Brain microvascular endothelial cell (primary cell): ENCODE data around the gene SPDYE4.

Source experiments
- DNase-seq: peaks from one replicate; pipeline ENCODE4 v3.0.0-alpha.2; 2020
- H3K27ac ChIP-seq: fragments of 250-450 bp; sonication (Bioruptor Pico); 2 replicates; pipeline ENCODE4 v1.5.1; 2020; ENCODE audit warnings: mild to moderate bottlenecking, moderate library complexity
- H3K27me3 ChIP-seq: fragments of 250-450 bp; sonication (Bioruptor Pico); replicated peaks from 2 replicates; pipeline ENCODE4 v1.5.1; 2020; ENCODE audit warnings: mild to moderate bottlenecking
- H3K36me3 ChIP-seq: fragments of 250-450 bp; sonication (Bioruptor Pico); replicated peaks from 2 replicates; pipeline ENCODE4 v1.5.1; 2020; ENCODE audit warnings: mild to moderate bottlenecking
- H3K4me3 ChIP-seq: 2 replicates; pipeline ENCODE4 v1.5.1; 2011; ENCODE audit warnings: low read depth, mild to moderate bottlenecking, control low read depth, low read length, moderate library complexity
- in situ Hi-C: cut with HindIII; loops from 2 replicates; pipeline ENCODE4 v1.10.0; 2017; ENCODE audit warnings: low sequenced_read_pairs, low pct_ligation_motif_present
- TF ChIP-seq, protein P1 (sequence below): IDR thresholded peaks from 2 replicates; pipeline ENCODE4 v1.5.1; 2011; ENCODE audit warnings: low read depth, mild to moderate bottlenecking, moderate library complexity, low read length, control low read depth, inconsistent platforms; ENCODE audit errors: missing control alignments

The SPDYE4 gene

DNA sequence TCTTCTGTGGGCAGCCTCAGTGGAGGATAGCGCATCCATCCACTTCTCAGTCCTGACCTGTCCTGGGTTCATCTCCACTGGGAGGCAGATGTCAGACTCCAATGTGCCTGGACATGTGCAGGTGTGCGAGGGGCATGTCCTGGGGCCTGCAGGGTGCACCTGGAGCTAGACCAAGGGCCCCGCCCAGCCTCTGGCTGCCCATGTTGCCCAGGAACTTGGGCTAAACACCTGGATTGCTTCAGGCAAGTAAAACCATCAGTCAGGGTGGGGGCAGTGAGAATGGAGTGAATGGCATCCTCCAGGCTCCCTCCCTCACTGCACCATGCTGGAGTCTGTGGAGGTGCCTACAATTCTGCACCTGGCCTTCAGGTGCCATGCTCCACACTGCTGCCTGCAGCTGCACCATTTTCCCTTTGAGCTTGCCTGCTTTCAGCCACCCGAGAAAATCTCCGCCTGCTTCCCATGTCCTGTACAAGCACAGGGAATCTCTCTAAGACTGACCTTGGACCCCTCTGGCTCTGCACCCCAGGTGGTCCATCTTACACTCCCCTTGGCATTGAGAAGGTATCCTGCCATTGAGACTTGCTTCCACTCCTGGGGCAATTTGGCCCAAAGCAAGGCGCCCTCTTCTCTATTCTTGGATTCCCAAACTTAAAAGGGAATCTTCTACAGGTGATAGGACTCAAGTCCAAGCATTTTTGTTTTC is 42.9 kb upstream of the SPDYE4 start:
- no peak for DNase-seq
- Histone ChIP-seq H3K27ac (no peak overlapping the region), H3K36me3 (no peaks in the 10 kb centered on the region), H3K4me3 (no peak overlapping the region), H3K27me3 (peaks cover 8% of the 10 kb centered on the region)
- in situ Hi-C loops, result no loop called here
- TF ChIP-seq, protein P1, sequence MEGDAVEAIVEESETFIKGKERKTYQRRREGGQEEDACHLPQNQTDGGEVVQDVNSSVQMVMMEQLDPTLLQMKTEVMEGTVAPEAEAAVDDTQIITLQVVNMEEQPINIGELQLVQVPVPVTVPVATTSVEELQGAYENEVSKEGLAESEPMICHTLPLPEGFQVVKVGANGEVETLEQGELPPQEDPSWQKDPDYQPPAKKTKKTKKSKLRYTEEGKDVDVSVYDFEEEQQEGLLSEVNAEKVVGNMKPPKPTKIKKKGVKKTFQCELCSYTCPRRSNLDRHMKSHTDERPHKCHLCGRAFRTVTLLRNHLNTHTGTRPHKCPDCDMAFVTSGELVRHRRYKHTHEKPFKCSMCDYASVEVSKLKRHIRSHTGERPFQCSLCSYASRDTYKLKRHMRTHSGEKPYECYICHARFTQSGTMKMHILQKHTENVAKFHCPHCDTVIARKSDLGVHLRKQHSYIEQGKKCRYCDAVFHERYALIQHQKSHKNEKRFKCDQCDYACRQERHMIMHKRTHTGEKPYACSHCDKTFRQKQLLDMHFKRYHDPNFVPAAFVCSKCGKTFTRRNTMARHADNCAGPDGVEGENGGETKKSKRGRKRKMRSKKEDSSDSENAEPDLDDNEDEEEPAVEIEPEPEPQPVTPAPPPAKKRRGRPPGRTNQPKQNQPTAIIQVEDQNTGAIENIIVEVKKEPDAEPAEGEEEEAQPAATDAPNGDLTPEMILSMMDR, result no peak

DNA sequence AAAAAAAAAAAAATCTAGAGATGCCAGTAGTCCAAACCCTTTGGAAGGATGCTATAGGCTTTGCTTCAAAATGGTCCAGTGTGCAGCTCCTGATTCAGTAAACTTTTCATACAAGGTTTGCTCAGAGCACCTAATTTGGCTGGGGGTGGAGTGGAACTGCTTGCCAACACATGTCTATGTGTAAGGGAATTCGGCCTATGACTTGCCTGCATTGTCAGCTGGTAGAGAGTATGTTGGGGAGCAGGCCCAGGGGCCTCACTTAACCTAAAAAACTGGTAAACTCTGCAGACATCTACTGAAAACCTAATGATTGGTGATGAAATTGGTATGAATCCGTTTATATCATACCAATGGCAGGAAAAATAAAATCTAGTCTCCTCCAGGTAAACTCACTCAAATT is 42.3 kb upstream of the SPDYE4 start:
- no peak overlapping the region for H3K27ac ChIP-seq
- H3K27me3 ChIP-seq, result peaks cover 8% of the 10 kb centered on the region
- DNase-seq, result no peak
- TF ChIP-seq, protein P1, result no peak
- no peak overlapping the region for H3K4me3 ChIP-seq
- no peaks in the 10 kb centered on the region for H3K36me3 ChIP-seq
- in situ Hi-C loops, result no loop called here

- DNase-seq, result peak; percentile 15
- H3K36me3 ChIP-seq, result no peaks in the 10 kb centered on the region
- peaks cover 8% of the 10 kb centered on the region for H3K27me3 ChIP-seq
- TF ChIP-seq, protein P1, result no peak
- no peak overlapping the region for H3K27ac ChIP-seq
- no peak overlapping the region for H3K4me3 ChIP-seq
- in situ Hi-C loops, result no loop called here
Measured at GRCh38 chr17:8799570-8800212, 41.3 kb upstream of the SPDYE4 start.

DNA sequence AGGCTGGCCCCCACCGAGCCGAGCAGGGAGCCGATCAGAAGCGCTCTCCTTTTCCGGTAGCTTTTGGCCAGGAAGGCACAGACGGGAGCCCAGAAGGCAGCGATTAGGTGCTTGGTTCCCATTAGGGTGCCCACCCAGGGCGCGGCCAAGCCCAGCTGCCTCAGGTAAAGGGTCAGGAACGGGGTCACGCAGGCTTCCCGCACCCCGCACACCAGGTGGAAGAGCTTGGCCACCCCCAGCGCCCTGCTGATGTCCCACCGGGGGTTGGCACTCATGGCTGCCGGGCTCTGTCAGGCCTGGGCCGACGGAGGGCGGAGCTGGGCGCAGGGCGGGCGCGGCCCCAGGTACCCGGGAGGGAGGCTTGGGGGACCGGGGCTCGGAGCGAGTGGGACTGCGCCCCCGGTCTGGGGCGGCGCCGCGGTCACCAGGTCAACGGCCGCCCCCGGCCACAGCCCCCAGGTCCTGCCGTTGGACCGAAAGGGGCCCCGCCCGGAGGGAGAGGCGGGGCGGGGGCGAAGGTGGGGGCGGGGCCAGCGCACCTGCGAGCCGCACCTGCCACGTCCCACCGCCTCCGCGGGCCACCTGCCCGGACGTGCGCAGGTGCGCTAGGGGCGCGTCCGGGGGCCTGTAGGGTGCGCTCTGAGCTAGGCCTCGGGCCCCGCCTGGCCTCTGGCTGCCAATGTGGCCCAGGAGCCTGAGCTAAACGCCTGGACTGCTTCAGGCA is 40.7 kb upstream of the SPDYE4 start, which contains the start of gene MFSD6L:
MFSD6L (minus strand) TSS at position 520 of the 724 bp plus-strand sequence; CDS start at position 275, 245 bp downstream.
- TF ChIP-seq, protein P1, result no peak
- Histone ChIP-seq H3K4me3 (no peak within 1 kb of the TSS), H3K27ac (no peak within 1 kb of the TSS), H3K27me3 (peaks cover 8% of the 10 kb centered on the region), H3K36me3 (no peaks in the 10 kb centered on the region)
- no peak for DNase-seq
- in situ Hi-C loops, result no loop called here

DNA sequence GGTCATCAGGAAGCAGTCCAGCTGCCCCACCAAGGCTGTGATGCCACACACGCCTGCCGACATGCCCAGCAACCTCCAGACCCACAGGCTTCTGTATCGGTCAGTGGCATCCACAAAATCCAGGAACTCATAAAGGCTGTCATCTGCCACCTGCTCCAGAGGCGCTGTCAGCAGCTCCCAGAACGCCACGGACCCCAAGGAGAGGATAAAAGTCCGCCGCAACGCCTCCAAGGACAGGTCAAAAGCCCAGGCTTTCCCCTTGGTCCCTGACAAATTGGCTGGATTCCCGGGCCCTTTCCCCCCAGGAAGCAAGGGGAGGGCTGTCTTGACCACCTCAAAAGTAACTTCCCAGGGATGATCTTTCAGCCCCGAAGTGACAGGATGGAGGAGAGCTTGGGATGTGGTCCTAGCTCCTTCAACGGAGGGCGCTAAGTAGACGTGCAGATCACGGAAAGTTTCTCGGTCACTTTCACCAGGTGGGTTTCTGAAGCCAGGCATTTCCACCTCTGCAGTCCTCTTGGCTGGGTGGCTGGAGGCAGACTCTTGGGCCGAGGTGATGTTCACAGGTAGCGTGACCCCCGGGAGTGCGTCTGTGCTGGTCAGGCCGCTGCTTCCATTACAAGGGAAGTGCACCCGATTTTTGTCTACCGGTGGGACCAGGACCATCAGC is 40.0 kb upstream of the SPDYE4 start:
- in situ Hi-C loops, result no loop called here
- no peak overlapping the region for H3K27ac ChIP-seq
- no peaks in the 10 kb centered on the region for H3K36me3 ChIP-seq
- TF ChIP-seq, protein P1, result no peak
- H3K27me3 ChIP-seq, result peaks cover 8% of the 10 kb centered on the region
- no peak for DNase-seq
- no peak overlapping the region for H3K4me3 ChIP-seq
